Transverse colon (tissue), 4 donors: ENCODE measurements around the gene PHACTR2. TPM values are rescaled to one million over a fixed set of nuclear protein-coding genes. Genes with fewer than 3 reads are reported as not detected.

Source experiments
- DNase-seq: peaks from one replicate; pipeline ENCODE4 v3.0.0-alpha.2; 2019
- H3K27ac ChIP-seq, 4 donors: fragments of 200-600 bp; sonication (generic); 2 replicates each; pipeline ENCODE4 v1.5.1; 2016 to 2018; ENCODE audit warnings: inconsistent platforms in 4 of 4
- H3K27me3 ChIP-seq: fragments of 200-600 bp; sonication (generic); 2 replicates; pipeline ENCODE4 v1.5.1; 2017; ENCODE audit warnings: inconsistent platforms
- H3K36me3 ChIP-seq, 4 donors: fragments of 200-600 bp; sonication (generic); 2 replicates each; pipeline ENCODE4 v1.5.1; 2017 to 2019; ENCODE audit warnings: inconsistent platforms in 4 of 4
- H3K4me1 ChIP-seq, 4 donors: fragments of 200-600 bp; sonication (generic); 2 replicates each; pipeline ENCODE4 v1.5.1; 2017 to 2020; ENCODE audit warnings: inconsistent platforms in 4 of 4
- H3K4me3 ChIP-seq, 4 donors: fragments of 200-600 bp; sonication (generic); 1 replicate in 1 of 4; 2 replicates in 3 of 4; pipeline versions ENCODE4 v1.5.1 to v1.6.1; 2017 to 2019; ENCODE audit warnings: inconsistent platforms in 4 of 4
- H3K9me3 ChIP-seq, 2 donors: fragments of 200-600 bp; sonication (generic); 2 replicates each; pipeline ENCODE4 v1.5.1; 2017 to 2019; ENCODE audit warnings: inconsistent platforms in 2 of 2
- CTCF ChIP-seq, 5 experiments: fragments of 200-600 bp in 3 of 5; fragments of 450-650 bp in 2 of 5; sonication (generic) in 3 of 5; IDR thresholded peaks; 1 replicate in 2 of 5; 2 replicates in 3 of 5; pipeline ENCODE4 v1.5.1; 2016 to 2017; ENCODE audit warnings: antibody characterized with exemption in 5 of 5, inconsistent platforms in 3 of 5, mild to moderate bottlenecking in 2 of 5, moderate library complexity in 1 of 5
- EP300 ChIP-seq: sonication (generic); formaldehyde crosslinking; IDR thresholded peaks from one replicate; pipeline ENCODE4 v1.6.1; 2017; ENCODE audit warnings: antibody characterized with exemption, low read depth
- POLR2A ChIP-seq: fragments of 450-650 bp; IDR thresholded peaks from one replicate; pipeline ENCODE4 v1.6.1; 2016; ENCODE audit warnings: antibody characterized with exemption, mild to moderate bottlenecking, moderate library complexity
- POLR2AphosphoS5 ChIP-seq, 3 donors: sonication (generic); formaldehyde crosslinking; IDR thresholded peaks; one replicate each; pipeline ENCODE4 v1.6.1; 2016; ENCODE audit warnings: antibody characterized with exemption in 3 of 3
- WGBS, 2 donors: methylation state at CpG; one replicate each; pipeline ENCODE4 v1.1.5; 2018; ENCODE audit warnings: low coverage in 1 of 2; 5-methylcytosine and 5-hydroxymethylcytosine counted together
- in situ Hi-C, 4 donors: fragments of 200-750 bp; cut with MboI; loops; one replicate each; pipeline versions ENCODE4 v1.15.0 to v1.15.1; 2017; ENCODE audit warnings: low sequenced_read_pairs in 3 of 4, low pct_ligation_motif_present in 1 of 4, low pct_unique_long_range_greater_than_20kb in 1 of 4
- intact Hi-C: fragments of 100-400 bp; cut with DNase I; formaldehyde crosslinking; loops from one replicate; pipeline ENCODE4 v1.15.1; 2023; ENCODE audit warnings: low total_unique reads
- total RNA-seq, 4 donors: library from RNA; depleted of rRNA; stranded (reverse); fragments of >200 nt; gene quantifications; one replicate each; pipeline ENCODE4 v1.1.0, GENCODE V29; 2016

PHACTR2 gene
- total RNA-seq, 4 donors from 2014 or later = 38.6 to 56.8 (median 48.7) TPM

GRCh38 chr6:143773506-143774150 is 95.9 kb downstream of the PHACTR2 start:
- Histone ChIP-seq H3K27me3 (no peaks in the 10 kb centered on the region), H3K9me3 (no peaks in the 10 kb centered on the region), H3K36me3 (peaks cover 0 to 4% (median 0%) of the 10 kb centered on the region in 4 donors), H3K4me1 (peaks cover 3 to 25% (median 10%) of the 10 kb centered on the region in 4 donors), H3K27ac (peak overlapping the region; percentile 49 to 68 (median 64)), H3K4me3 (no peak overlapping the region)
- no peak for DNase-seq
- intact Hi-C loops (no loop called here), in situ Hi-C loops (no loop called here)
- WGBS, 2 donors = 49 to 61% methylated on average over 3 to 5 of the region's 5 CpGs
- no peak for TF ChIP-seq POLR2AphosphoS5 (IDR thresholded peaks at IDR 0.05)
- TF ChIP-seq EP300 = no peak
- TF ChIP-seq CTCF (IDR thresholded peaks at IDR 0.05) = no peak
- TF ChIP-seq POLR2A = no peak

- Histone ChIP-seq H3K27me3 (no peaks in the 10 kb centered on the region), H3K9me3 (no peaks in the 10 kb centered on the region), H3K27ac (peak overlapping the region; percentile 49 to 68 (median 64)), H3K4me1 (peaks cover 3 to 25% (median 10%) of the 10 kb centered on the region in 4 donors), H3K36me3 (peaks cover 0 to 4% (median 0%) of the 10 kb centered on the region in 4 donors), H3K4me3 (no peak overlapping the region)
- in situ Hi-C loops = no loop called here
- intact Hi-C loops = no loop called here
- no peak for DNase-seq
- 50 to 66% methylated on average over 2 of the region's 2 CpGs for WGBS, 2 donors
- TF ChIP-seq POLR2A = no peak
- TF ChIP-seq POLR2AphosphoS5 (IDR thresholded peaks at IDR 0.05) = peak; percentile 14 to 55 (median 25)
These were observed 96.6 kb downstream of the PHACTR2 start for GRCh38 chr6:143774347-143774746.

- TF ChIP-seq EP300 = no peak
- no peak for TF ChIP-seq POLR2A
- no peak for TF ChIP-seq POLR2AphosphoS5 (IDR thresholded peaks at IDR 0.05)
- no peak for TF ChIP-seq CTCF (IDR thresholded peaks at IDR 0.05)
- in situ Hi-C loops (no loop called here), intact Hi-C loops (no loop called here)
- Histone ChIP-seq H3K4me1 (peaks cover 3 to 25% (median 10%) of the 10 kb centered on the region in 4 donors), H3K36me3 (peaks cover 0 to 4% (median 0%) of the 10 kb centered on the region in 4 donors), H3K27ac (peak overlapping the region; percentile 16 to 68 (median 64)), H3K4me3 (no peak overlapping the region), H3K9me3 (no peaks in the 10 kb centered on the region), H3K27me3 (no peaks in the 10 kb centered on the region)
- DNase-seq = no peak
- 77 to 96% methylated on average over 4 to 6 of the region's 6 CpGs for WGBS, 2 donors
These were observed 97.6 kb downstream of the PHACTR2 start for GRCh38 chr6:143775336-143775735.

GRCh38 chr6:143778926-143779325 is 101.2 kb downstream of the PHACTR2 start:
- no peak overlapping the region for H3K4me3 ChIP-seq
- no peak for TF ChIP-seq POLR2A
- TF ChIP-seq CTCF (IDR thresholded peaks at IDR 0.05) = no peak
- TF ChIP-seq POLR2AphosphoS5 (IDR thresholded peaks at IDR 0.05) = no peak
- no peak for TF ChIP-seq EP300
- intact Hi-C loops = no loop called here
- H3K4me1 ChIP-seq = peaks cover 3 to 16% (median 8%) of the 10 kb centered on the region in 4 donors
- no peaks in the 10 kb centered on the region for H3K27me3 ChIP-seq
- 63 to 87% methylated on average over 2 of the region's 2 CpGs for WGBS, 2 donors
- H3K36me3 ChIP-seq = peaks cover 0 to 10% (median 0%) of the 10 kb centered on the region in 4 donors
- no peak overlapping the region for H3K27ac ChIP-seq
- DNase-seq = no peak
- H3K9me3 ChIP-seq = no peaks in the 10 kb centered on the region
- in situ Hi-C loops = no loop called here
